Vein endothelial cell (primary cell): ENCODE data around the gene CHAD. TPM values are rescaled to one million over a fixed set of nuclear protein-coding genes. Genes with fewer than 3 reads are reported as not detected.

Experiments used
- total RNA-seq: library from RNA; depleted of rRNA; stranded (reverse); fragments of >200 nt; gene quantifications from 2 replicates; pipeline ENCODE4 v1.2.3, GENCODE V29; 2012

Gene CHAD, protein sequence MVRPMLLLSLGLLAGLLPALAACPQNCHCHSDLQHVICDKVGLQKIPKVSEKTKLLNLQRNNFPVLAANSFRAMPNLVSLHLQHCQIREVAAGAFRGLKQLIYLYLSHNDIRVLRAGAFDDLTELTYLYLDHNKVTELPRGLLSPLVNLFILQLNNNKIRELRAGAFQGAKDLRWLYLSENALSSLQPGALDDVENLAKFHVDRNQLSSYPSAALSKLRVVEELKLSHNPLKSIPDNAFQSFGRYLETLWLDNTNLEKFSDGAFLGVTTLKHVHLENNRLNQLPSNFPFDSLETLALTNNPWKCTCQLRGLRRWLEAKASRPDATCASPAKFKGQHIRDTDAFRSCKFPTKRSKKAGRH
- total RNA-seq: not detected in 2 replicates

DNA sequence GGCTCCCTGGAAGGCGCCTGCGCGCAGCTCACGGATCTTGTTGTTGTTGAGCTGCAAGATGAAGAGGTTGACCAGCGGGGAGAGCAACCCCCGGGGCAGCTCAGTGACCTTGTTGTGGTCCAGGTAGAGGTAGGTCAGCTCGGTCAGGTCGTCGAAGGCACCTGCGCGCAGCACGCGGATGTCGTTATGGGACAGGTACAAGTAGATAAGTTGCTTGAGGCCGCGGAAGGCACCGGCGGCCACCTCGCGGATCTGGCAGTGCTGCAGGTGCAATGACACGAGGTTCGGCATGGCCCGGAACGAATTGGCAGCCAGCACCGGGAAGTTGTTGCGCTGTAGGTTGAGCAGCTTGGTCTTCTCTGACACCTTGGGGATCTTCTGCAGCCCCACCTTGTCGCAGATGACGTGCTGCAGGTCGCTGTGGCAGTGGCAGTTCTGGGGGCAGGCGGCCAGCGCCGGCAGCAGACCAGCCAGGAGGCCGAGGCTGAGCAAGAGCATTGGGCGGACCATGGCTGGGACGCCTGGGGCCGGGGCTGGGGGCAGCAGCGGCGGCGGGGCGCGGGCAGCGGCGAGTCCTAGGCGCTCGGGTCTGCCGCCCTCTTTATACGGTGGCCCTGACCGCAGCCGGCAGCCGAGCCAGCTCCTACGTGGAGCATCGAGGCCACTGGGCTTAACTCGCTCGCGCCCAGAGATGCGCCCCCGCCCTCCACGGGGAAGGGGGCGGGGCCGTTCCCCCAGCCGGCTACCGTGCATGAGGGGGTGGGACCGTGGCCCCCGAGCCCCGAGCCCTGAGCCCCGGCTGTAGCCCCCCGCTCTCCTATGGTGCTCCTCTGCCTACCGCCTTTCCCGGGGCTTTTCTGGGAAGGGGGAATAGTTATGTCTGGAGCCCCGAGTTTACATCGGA is at the start of gene CHAD:
CHAD (minus strand) TSS at position 577 of the 904 bp plus-strand sequence; CDS start at position 510, 67 bp downstream.

GRCh38 chr17:50507871-50508572 is 39.3 kb upstream of the CHAD start, which contains the start of gene MYCBPAP:
Gene MYCBPAP, plus strand, starts transcription at chr17:50508439. Its CDS starts 236 bp downstream, at chr17:50508675.

DNA sequence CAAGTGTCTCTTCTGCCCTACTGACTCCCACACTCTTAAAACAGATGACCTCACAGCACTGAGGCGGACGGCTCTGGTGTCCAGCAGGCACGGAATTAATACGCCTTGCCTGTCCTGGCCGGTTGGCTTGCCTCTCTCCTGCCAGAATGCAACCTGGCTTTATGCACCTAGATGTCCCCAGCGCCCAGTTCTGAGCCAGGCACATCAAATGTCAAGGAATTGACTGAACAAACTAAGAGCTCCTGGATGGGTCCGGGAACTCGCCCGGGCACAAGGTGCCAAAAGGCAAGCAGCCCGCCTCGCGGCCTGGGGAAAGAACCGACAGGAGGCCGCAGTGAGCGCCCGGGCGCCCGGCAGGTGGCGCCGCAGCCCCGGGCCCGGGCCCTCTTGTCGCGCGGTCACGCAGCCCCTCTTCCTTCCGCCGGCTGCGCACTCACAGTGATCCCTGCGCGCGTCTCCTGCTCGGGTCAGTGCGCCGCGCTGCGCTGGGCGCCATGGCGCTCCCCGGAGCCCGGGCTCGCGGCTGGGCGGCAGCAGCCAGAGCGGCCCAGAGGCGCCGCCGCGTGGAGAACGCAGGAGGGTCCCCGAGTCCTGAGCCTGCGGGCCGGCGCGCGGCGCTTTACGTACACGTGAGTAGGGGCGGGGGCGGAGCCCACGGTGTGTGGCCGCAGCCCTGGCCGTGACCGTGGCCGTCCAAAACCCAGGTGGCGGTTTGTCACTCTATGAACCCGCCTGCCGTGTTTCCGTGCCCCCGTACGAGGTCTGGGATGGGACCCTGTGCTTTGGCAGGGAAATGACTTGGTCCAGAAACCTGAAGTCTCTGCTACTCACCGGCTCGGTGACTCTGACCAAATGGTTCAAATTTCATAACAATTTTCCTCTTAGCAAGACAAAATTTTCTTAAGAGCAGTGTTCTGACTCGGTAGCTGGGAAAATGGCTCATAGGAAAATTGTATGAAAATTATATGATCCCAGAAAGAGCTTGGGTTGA is 10.0 kb upstream of the CHAD start, which contains the start of gene RSAD1:
RSAD1 (plus strand) TSS at position 470 of the 991 bp plus-strand sequence; CDS start at position 495, 25 bp downstream.

GRCh38 chr17:50425682-50426471 is 42.8 kb downstream of the CHAD start, which contains the start of gene ACSF2:
Gene ACSF2, plus strand, starts transcription at chr17:50426218. Its CDS starts 44 bp downstream, at chr17:50426262.

Other genes starting within 250 kb of the CHAD start
- under 0.01 and 0.29 TPM in 2 replicates for gene TMEM92, start 194.4 kb downstream of the CHAD start, total RNA-seq
- 25.0 and 33.3 TPM in 2 replicates for gene XYLT2, start 122.8 kb downstream of the CHAD start, total RNA-seq
- gene MRPL27, start 95.7 kb downstream of the CHAD start, total RNA-seq: 55.9 and 63.3 TPM in 2 replicates
- 2.3 and 3.3 TPM in 2 replicates for gene EME1, start 95.7 kb downstream of the CHAD start, total RNA-seq
- gene LRRC59, start 71.4 kb downstream of the CHAD start, total RNA-seq: 172 and 226 TPM in 2 replicates
- 9.9 and 17.3 TPM in 2 replicates for gene ACSF2, start 42.7 kb downstream of the CHAD start, total RNA-seq
- 24.9 and 28.4 TPM in 2 replicates for gene RSAD1, start 10.0 kb upstream of the CHAD start, total RNA-seq
- 0.29 TPM in 1 of 2 replicates, not detected in the other for gene MYCBPAP, start 39.6 kb upstream of the CHAD start, total RNA-seq
- under 0.01 TPM in 1 of 2 replicates, not detected in the other for gene EPN3, start 63.9 kb upstream of the CHAD start, total RNA-seq
- 52.6 and 56.7 TPM in 2 replicates for gene SPATA20, start 78.3 kb upstream of the CHAD start, total RNA-seq
- gene CACNA1G, start 91.8 kb upstream of the CHAD start, total RNA-seq: not detected in 2 replicates
- 1.7 and 5.2 TPM in 2 replicates for gene ABCC3, start 166.0 kb upstream of the CHAD start, total RNA-seq
- 40.8 and 58.5 TPM in 2 replicates for gene ANKRD40, start 239.0 kb upstream of the CHAD start, total RNA-seq